Endothelial cell of umbilical vein (primary cell): ENCODE results near the gene SMIM3.

Experiments used
- EZH2 ChIP-seq: IDR thresholded peaks from 2 replicates; pipeline ENCODE4 v1.6.1; 2012; ENCODE audit warnings: borderline replicate concordance, low read depth, mild to moderate bottlenecking, moderate library complexity, low read length, inconsistent platforms; ENCODE audit not compliant: severe bottlenecking
- GATA2 ChIP-seq: IDR thresholded peaks from 2 replicates; pipeline ENCODE4 v1.7.0; 2011; ENCODE audit warnings: low read depth, mild to moderate bottlenecking, moderate library complexity, mixed read lengths, low read length; ENCODE audit not compliant: insufficient read length, insufficient read depth
- POLR2A ChIP-seq: IDR thresholded peaks from 2 replicates; pipeline ENCODE4 v1.6.1; 2012; ENCODE audit warnings: low read depth, mild to moderate bottlenecking, control low read depth, low read length
- POLR2AphosphoS5 ChIP-seq: IDR thresholded peaks from 2 replicates; pipeline ENCODE4 v1.6.1; 2012; ENCODE audit warnings: low read depth, mild to moderate bottlenecking, control low read depth, low read length, moderate library complexity; ENCODE audit not compliant: insufficient read depth
- TF ChIP-seq, protein P1 (sequence below), 2 donors: IDR thresholded peaks; 1 replicate in 1 of 2; 2 replicates in 1 of 2; pipeline ENCODE4 v1.5.1; 2011; ENCODE audit warnings: low read length in 2 of 2, mild to moderate bottlenecking in 2 of 2, moderate library complexity in 2 of 2, control low read depth in 1 of 2, inconsistent platforms in 1 of 2, low read depth in 1 of 2; ENCODE audit not compliant: insufficient read depth in 1 of 2; ENCODE audit errors: extremely low read depth in 1 of 2
- TF ChIP-seq, protein P2 (sequence below): IDR thresholded peaks from 2 replicates; pipeline ENCODE4 v1.6.1; 2011; ENCODE audit not compliant: insufficient read depth, insufficient read length

DNA sequence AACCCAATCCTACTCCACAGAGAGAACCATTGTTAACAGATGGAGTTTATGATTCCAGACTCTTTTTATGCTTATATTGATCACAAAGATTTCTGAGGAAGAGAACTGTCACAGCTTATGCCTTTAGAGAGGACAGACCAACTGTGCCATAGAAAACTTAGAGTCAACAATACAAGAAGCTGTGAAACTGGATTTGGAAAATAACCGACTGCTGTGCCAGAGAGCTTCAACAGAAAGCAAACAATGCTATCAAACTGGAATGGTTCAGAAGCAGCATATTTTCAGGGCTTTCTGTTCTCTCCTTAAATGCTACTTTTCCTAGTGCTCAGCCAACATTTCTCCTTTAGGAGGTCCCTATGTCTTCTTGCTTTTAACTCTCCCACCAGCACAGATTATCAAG lies 24.7 kb upstream of the SMIM3 start:
- TF ChIP-seq, protein P1, sequence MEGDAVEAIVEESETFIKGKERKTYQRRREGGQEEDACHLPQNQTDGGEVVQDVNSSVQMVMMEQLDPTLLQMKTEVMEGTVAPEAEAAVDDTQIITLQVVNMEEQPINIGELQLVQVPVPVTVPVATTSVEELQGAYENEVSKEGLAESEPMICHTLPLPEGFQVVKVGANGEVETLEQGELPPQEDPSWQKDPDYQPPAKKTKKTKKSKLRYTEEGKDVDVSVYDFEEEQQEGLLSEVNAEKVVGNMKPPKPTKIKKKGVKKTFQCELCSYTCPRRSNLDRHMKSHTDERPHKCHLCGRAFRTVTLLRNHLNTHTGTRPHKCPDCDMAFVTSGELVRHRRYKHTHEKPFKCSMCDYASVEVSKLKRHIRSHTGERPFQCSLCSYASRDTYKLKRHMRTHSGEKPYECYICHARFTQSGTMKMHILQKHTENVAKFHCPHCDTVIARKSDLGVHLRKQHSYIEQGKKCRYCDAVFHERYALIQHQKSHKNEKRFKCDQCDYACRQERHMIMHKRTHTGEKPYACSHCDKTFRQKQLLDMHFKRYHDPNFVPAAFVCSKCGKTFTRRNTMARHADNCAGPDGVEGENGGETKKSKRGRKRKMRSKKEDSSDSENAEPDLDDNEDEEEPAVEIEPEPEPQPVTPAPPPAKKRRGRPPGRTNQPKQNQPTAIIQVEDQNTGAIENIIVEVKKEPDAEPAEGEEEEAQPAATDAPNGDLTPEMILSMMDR (IDR thresholded peaks at IDR 0.05; ENCODE audit: extremely low read depth in 1 of 2, insufficient read depth in 1 of 2, low read depth in 1 of 2, low read length in 2 of 2) = no peak
- no peak for TF ChIP-seq POLR2A
- TF ChIP-seq POLR2AphosphoS5 = no peak
- TF ChIP-seq EZH2 = no peak
- TF ChIP-seq, protein P2, sequence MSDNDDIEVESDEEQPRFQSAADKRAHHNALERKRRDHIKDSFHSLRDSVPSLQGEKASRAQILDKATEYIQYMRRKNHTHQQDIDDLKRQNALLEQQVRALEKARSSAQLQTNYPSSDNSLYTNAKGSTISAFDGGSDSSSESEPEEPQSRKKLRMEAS = no peak
- no peak for TF ChIP-seq GATA2
